ENCODE results near the gene ABCB1. TPM values are rescaled to one million over a fixed set of nuclear protein-coding genes. Genes with fewer than 3 reads are reported as not detected.
"Not testable (repeated sequence)": the region's sequence is repeated elsewhere in the genome, so short reads cannot be mapped to it uniquely, and the experiment has no call there.

ABCB1 gene
- total RNA-seq, 1 donor from 2014 or later = 21.0 TPM

GRCh38 chr7:87480386-87480785, 120.3 kb downstream of the ABCB1 start:
- intact Hi-C loops (cut with DNase I) = no loop called here
- ATAC-seq (no peak), DNase-seq (ENCODE audit: low spot score) (no peak)

- DNase-seq (ENCODE audit: low spot score) (no peak), ATAC-seq (no peak)
- intact Hi-C loops (cut with DNase I) = no loop called here
Observed at GRCh38 chr7:87479951-87480350, 120.7 kb downstream of the ABCB1 start.

- intact Hi-C loops (cut with DNase I) = no loop called here
- DNase-seq (ENCODE audit: low spot score) (no peak), ATAC-seq (no peak)
Observed at GRCh38 chr7:87476179-87476557, 124.5 kb downstream of the ABCB1 start.

GRCh38 chr7:87475359-87476178, 125.1 kb downstream of the ABCB1 start, which contains the start of gene ABCB4:
TSS of gene ABCB4 (minus strand) at chr7:87475680. CDS start at chr7:87475465, 215 bp downstream.
- DNase-seq (ENCODE audit: low spot score) = no peak
- ATAC-seq = peak; percentile 31
- intact Hi-C loops (cut with DNase I) = no loop called here

- peak; percentile 80 for ATAC-seq
- intact Hi-C loops (cut with DNase I) = no loop called here
- DNase-seq (ENCODE audit: low spot score) = no peak
Observed at GRCh38 chr7:87474533-87475358, 125.9 kb downstream of the ABCB1 start.

- ATAC-seq (no peak), DNase-seq (ENCODE audit: low spot score) (no peak)
- intact Hi-C loops (cut with DNase I) = no loop called here
Observed at GRCh38 chr7:87473986-87474385, 126.7 kb downstream of the ABCB1 start.

- ATAC-seq = no peak
- no peak for DNase-seq (ENCODE audit: low spot score)
- intact Hi-C loops (cut with DNase I) = no loop called here
Observed at GRCh38 chr7:87473192-87473591, 127.5 kb downstream of the ABCB1 start.

- ATAC-seq (no peak), DNase-seq (ENCODE audit: low spot score) (no peak)
- intact Hi-C loops (cut with DNase I) = no loop called here
Observed at GRCh38 chr7:87471473-87471872, 129.2 kb downstream of the ABCB1 start.

- ATAC-seq; intact Hi-C loops (cut with DNase I); DNase-seq (ENCODE audit: low spot score): not testable (repeated sequence)
Observed at GRCh38 chr7:87469204-87469603, 131.5 kb downstream of the ABCB1 start.

GRCh38 chr7:87465534-87465880, 135.2 kb downstream of the ABCB1 start:
- ATAC-seq; DNase-seq (ENCODE audit: low spot score); intact Hi-C loops (cut with DNase I): not testable (repeated sequence)

GRCh38 chr7:87464830-87465533, 135.7 kb downstream of the ABCB1 start:
- DNase-seq (ENCODE audit: low spot score); intact Hi-C loops (cut with DNase I); ATAC-seq: not testable (repeated sequence)

GRCh38 chr7:87463982-87464381, 136.7 kb downstream of the ABCB1 start:
- no peak for ATAC-seq
- intact Hi-C loops (cut with DNase I) = no loop called here
- no peak for DNase-seq (ENCODE audit: low spot score)

GRCh38 chr7:87460444-87460843, 140.2 kb downstream of the ABCB1 start:
- ATAC-seq; intact Hi-C loops (cut with DNase I); DNase-seq (ENCODE audit: low spot score): not testable (repeated sequence)

- intact Hi-C loops (cut with DNase I) = no loop called here
- DNase-seq (ENCODE audit: low spot score) (no peak), ATAC-seq (no peak)
Observed at GRCh38 chr7:87459941-87460340, 140.7 kb downstream of the ABCB1 start.

- no peak for ATAC-seq
- DNase-seq (ENCODE audit: low spot score) = no peak
- intact Hi-C loops (cut with DNase I) = no loop called here
Observed at GRCh38 chr7:87458148-87458547, 142.5 kb downstream of the ABCB1 start.

- no peak for ATAC-seq
- no peak for DNase-seq (ENCODE audit: low spot score)
- intact Hi-C loops (cut with DNase I) = no loop called here
Observed at GRCh38 chr7:87456247-87456646, 144.4 kb downstream of the ABCB1 start.

Measured in sciatic nerve (tissue), 2 donors.